ENCODE measurements around the gene ZBTB8A.

DNA sequence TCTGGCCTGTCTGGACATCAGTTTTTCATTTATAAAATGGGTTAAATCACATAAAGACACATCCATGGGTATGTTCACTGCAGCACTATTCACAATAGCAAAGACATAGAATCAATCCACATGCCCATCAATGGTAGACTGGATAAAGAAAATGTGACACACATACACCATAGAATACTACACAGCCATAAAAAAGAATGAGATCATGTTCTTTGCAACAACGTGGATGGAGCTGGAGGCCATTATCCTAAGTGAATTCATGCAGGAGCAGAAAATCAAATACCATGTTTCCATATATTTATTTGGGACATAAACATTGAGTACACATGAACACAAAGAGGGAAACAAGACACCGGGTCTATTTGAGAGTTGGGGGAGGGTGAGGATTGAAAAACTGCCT, 83.0 kb downstream of the ZBTB8A start:
- TF ChIP-seq, protein P1, sequence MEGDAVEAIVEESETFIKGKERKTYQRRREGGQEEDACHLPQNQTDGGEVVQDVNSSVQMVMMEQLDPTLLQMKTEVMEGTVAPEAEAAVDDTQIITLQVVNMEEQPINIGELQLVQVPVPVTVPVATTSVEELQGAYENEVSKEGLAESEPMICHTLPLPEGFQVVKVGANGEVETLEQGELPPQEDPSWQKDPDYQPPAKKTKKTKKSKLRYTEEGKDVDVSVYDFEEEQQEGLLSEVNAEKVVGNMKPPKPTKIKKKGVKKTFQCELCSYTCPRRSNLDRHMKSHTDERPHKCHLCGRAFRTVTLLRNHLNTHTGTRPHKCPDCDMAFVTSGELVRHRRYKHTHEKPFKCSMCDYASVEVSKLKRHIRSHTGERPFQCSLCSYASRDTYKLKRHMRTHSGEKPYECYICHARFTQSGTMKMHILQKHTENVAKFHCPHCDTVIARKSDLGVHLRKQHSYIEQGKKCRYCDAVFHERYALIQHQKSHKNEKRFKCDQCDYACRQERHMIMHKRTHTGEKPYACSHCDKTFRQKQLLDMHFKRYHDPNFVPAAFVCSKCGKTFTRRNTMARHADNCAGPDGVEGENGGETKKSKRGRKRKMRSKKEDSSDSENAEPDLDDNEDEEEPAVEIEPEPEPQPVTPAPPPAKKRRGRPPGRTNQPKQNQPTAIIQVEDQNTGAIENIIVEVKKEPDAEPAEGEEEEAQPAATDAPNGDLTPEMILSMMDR (IDR thresholded peaks at IDR 0.05): no peak
- no peak for TF ChIP-seq POLR2A (IDR thresholded peaks at IDR 0.05)
